GM18502 (cell line): ENCODE data around the gene GNB5.
"Not testable (repeated sequence)": the region's sequence is repeated elsewhere in the genome, so short reads cannot be mapped to it uniquely, and the experiment has no call there.

Experiments
- ATAC-seq: cut with Tn5 transposase; IDR thresholded peaks from one replicate; pipeline ENCODE4 v1.9.1; 2021; ENCODE audit warnings: mild to moderate bottlenecking; ENCODE audit not compliant: unreplicated experiment, poor library complexity

The GNB5 gene

DNA sequence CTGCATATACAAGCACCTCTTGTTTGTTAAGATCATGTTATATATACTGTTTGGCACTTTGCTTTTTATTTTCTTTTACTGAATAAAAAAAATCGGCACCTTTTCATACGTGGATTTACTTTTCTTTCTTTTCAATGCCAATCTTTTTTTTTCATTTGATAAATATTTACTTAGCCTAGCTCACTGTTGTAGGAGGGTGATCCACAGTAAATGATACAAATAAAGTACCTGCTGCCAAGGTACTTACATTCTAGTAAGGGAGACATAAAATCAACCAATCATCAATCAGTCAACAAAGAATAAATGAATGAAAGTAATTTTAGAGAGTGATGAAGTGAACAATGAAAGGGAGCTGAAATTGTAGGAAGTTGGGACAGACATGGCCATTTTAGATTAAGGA is 18.3 kb downstream of the GNB5 start:
- no peak for ATAC-seq

DNA sequence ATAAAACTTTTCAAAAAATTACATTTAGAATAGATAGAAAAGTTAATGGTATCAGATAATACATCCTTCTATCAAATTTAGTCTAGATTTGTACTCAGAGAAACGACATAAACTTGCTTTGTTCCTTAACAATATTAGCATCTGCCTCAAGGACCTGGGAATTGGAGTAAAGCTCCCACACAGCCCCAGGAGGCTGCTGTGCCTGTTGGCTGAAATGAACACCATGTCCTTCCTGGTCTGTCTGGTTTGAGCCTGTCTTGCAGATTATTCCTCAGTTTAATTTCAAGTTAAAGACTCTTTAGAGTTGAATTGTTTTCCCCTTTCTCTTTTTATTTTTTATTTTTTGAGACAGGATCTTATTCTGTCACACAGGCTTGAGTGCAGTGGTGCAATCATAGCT is 19.4 kb downstream of the GNB5 start:
- ATAC-seq: no peak

DNA sequence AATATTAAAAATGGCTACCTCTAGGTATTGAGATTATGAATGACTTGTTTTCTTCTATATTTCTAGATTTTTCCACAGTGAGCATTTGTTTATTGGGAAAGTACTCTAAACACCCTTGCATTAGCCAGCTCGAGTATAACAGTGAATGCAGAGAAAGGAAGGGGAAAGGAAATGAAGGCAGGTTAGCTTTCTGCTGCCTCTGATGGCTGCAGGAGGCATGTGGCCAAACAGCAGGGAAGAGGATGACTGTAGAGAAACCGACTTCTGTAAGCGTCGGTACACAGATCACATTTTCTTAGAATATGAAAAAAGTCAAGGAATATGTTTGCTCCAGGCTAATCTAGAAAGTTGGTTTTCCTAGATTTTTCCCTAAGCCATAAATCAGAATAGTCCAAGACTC is 19.8 kb downstream of the GNB5 start:
- no peak for ATAC-seq

DNA sequence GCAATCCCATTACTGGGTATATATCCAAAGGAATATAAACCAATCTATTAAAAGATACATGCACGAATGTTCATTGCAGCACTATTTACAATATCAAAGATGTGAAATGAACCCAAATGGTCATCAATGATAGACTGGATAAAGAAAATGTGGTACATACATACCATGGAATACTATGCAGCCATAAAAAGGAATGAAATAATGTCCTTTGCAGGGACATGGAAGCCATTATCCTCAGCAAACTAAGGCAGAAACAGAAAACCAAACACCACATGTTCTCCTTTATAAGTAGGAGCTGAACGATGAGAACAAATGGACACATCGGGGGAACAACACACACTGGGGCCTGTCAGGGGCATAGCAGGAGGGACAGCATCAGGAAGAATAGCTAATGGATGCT is 21.0 kb downstream of the GNB5 start:
- not testable (repeated sequence) for ATAC-seq

DNA sequence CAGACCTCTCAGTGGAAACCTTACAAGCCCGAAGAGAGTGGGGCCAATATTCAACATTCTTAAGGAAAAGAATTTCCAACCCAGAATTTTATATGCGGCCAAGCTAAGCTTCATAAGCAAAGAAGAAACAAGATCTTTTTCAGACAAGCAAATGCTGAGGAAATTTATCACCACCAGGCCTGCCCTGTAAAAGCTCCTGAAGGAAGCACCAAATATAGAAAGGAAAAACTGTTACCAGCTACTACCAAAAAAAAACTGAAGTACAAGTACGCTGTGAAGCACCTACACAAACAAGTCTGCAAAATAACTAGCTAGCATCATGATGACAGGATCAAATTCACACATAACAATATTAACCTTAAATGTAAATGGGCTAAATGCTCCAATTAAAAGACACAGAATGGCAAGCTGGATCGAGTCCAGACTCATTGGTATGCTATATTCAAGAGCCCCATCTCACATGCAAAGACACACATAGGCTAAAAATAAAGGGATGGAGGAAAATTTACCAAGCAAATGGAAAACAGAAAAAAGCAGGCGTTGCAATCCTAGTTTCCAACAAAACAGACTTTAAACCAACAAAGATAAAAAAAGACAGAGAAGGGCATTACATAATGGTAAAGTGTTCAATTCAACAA is 25.6 kb downstream of the GNB5 start:
- not testable (repeated sequence) for ATAC-seq

DNA sequence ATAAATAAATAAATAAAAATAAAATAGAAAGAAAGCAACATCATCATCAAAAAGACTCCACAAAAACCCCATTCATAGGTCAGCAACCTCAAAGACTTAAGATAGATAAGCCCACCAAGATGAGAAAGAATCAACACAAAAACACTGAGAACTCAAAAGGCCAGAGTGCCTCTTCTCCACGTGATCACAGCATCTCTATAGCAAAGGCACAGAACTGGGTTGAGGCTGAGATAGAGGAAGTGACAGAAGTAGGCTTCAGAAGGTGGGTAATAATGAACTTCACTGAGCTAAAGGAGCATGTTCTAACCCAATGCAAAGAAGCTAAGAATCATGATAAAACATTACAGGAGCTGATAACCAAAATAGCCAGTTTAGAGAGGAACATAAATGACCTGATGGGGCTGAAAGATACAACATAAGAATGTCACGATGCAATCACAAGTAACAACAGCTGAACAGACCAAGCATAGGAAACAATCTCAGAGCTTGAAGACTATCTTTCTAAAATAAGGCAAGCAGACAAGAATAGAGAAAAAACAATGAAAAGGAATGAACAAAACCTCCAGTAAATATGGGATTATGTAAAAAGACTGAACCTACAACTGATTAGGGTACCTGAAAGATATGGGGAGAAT is 26.4 kb downstream of the GNB5 start:
- no peak for ATAC-seq

DNA sequence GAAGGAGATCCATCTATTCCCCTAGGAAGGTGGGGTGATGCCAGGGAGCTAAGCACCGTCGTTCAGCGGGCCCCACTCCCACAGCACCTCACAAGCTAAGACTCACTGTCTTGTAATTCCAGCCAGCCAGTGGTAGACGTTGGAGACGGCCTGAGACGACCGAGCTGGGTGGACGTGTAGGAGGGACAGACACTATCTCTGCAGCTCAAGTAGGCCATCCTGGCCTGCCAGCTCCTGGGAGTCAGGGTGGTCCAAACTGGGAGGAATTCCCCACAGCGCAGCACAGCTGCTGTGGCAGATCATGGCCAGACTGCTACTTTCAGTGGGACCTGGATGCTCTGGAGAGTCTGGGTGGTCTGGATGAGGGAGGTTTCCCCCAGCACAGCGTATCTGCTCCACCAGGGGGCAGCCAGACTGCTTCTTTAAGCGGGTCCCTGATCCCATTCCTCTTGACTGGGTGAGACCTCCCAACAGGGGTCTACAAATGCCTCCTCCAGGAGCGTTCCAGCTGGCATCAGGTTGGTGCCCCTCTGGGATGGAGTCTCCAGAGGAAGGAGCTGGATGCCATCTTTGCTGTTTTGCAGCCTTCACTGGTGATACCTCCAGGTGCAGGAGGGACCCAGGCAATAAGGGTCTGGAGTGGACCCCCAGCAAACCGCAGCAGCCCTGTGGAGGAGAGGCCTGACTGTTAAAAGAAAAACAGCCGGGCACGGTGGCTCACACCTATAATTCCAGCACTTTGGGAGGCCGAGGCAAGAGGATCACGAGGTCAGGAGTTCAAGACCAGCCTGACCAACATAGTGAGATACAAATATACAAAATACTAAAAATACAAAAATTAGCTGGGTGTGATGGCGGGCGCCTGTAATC is 27.6 kb downstream of the GNB5 start:
- no peak for ATAC-seq

DNA sequence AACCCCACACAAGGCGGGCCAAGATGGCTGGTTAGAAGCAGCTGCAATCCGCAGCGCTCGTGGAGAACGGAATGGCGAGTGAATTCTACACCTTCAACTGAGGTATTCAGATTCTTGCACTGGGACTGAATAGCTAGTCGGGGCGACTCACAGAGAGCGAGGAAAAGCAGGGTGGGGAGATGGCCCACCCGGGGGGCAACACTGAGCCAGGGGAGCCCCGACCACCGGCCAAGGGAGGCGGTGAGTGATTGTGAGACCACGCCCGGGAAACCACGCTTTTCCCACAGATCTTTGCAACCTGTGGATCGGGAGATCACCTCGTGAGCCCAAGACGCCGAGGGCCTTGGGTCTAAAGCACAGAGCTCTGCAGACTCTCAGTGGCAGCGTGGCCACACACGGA is 28.3 kb downstream of the GNB5 start:
- no peak for ATAC-seq

DNA sequence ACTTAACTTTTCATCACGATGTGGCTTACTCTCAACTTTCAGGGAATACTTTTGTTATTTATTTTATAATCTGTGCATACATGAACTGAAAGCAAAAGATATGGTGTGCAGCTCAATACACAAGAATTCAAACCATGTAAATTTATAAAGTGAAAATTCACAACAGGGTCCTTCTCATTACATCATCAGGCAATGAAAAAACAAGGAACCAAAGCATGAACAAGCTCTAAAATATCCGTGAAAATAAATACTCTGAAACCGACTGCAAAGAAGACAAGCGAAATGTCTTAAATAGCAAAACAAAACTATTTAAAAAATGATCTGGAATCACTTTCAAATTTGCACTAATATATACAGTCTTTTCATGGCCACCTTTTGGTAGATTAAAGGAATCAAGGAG is 28.9 kb downstream of the GNB5 start:
- no peak for ATAC-seq

DNA sequence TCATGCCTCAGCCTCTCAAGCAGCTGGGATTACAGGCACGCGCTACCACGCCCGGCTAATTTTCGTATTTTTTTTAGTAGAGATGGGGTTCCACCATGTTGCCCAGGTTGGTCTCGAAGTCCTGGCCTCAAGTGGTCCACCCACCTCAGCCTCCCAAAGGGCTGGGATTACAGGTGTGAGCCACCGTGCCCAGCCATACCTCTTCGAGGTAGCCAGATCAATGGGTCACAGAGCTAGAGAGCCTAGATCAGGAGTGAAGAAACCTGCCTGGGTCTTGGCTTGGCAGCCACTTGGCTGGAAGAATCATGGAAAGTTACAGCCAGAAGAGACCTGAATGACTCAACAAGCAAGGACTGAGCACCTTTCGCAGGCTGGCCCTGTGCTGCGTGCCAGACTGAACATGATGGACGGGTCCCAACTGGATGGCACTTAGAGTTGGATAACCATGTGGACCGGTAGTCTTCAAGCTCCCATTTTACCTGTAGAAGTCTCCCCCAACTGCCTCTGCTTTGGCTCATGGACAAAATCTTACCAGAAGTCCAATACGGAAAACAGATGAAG is 29.7 kb downstream of the GNB5 start:
- ATAC-seq: no peak

DNA sequence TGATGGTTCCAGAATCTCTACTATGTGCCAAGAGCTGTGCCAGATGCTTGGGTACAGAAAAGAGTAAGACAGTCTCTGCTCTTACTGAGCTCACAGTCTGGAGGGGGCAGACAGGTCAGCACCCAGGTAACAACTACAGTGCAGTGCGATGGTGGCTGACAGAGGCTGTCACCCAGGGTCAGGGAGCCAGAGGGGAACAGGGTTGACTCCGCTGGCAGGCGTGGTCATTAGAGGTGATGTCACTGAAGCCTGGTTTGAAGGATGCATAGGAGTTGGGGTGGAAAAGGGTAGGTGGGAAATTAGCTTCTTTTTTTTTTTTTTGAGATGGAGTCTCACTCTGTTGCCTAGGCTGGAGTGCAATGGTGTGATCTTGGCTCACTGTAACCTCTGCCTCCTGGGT is 31.5 kb downstream of the GNB5 start:
- ATAC-seq: no peak

DNA sequence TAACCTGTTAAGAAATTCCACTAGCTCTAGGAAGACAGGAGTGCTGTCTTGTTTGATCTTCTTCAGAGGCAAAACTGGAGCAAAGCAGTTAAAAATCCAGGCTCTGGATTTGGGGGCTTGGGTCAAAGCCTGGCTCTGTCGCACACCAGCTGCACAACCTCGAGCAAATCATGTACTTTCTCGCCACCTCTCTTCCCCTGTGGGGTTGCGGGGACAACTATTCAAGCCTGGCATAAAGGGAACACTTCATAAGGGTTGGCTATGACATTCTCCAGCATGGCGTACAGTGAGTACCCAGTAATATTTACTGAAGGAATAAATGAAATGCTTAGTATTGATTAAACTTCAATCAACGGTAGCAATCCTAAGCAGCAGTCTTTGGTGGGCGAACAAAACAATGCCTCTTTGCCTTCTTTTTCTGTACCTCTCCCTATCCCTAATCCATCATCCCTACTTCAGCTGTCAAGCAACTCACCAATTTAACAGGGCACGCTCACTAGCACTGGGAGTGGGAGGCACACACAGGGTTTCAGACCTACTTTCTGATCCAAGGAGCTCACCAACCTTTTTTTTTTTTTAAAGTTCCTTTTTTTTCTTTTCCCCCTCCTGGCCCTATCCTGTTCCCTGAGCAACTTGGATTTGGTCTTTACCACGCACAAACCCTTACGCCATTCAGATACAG is 33.0 kb downstream of the GNB5 start:
- ATAC-seq: no peak

DNA sequence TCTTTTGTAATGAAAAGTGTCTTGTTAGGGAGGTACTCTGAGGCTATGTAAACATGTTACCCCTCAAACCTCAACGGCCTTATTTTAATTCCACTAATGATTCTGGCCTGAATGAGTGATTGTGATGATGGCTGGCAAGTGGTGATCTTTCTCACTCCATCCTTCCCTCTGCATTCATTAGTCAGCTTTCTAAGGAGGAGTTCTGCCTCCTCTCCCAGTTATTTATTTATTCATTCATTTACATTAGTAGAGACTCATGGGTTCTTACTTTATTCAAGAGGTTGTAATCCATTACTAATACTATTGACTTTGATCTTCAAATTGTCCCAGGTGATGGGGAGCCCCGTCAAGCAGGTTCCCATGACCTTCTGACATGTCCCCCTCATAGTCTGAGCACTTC is 35.3 kb downstream of the GNB5 start:
- no peak for ATAC-seq

DNA sequence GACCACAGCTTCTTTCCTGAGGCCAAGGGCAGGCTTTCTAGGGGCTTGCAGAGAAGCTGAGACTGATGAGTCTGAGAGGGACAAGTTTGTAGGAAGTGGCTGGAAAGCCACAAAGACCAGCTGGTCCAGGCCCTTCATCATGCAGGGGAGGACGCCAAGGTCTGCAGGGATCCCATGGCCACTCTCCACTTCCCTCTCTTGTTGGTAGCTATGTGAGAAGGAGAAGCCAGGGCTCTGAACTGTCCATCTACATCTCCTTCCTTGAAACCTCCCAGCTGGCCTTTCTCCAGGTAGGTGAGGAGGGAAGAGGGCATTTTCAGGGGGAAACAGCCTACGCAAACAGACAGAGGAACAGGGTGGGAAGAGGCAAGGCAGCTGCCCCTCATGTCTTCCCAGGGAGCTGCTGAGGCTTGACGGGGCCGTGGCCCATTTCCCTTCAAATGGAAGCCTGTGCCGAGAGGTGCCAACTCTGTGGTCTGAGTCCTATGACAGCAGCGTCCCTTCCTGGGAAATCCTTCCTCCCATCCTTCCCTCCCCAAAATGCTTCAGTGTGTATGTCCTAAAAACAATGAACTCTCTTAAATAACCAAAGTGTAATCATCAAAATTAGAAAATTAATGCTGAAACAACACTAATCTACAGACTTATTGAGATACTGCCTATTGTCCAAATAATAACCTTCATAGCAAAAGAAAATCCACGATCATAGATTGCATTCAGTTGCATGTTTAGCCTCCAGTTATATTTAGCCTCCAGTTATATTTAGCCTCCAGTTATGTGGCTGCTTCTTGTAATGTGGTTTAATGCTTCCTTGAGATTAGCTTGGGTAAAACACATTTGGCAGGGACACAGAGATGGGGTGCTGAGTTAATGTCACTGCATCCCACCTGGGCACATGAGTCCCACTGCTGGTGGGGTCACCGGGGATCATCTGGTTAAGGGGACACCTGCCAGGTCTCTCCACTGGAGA is 36.0 kb downstream of the GNB5 start:
- no peak for ATAC-seq

DNA sequence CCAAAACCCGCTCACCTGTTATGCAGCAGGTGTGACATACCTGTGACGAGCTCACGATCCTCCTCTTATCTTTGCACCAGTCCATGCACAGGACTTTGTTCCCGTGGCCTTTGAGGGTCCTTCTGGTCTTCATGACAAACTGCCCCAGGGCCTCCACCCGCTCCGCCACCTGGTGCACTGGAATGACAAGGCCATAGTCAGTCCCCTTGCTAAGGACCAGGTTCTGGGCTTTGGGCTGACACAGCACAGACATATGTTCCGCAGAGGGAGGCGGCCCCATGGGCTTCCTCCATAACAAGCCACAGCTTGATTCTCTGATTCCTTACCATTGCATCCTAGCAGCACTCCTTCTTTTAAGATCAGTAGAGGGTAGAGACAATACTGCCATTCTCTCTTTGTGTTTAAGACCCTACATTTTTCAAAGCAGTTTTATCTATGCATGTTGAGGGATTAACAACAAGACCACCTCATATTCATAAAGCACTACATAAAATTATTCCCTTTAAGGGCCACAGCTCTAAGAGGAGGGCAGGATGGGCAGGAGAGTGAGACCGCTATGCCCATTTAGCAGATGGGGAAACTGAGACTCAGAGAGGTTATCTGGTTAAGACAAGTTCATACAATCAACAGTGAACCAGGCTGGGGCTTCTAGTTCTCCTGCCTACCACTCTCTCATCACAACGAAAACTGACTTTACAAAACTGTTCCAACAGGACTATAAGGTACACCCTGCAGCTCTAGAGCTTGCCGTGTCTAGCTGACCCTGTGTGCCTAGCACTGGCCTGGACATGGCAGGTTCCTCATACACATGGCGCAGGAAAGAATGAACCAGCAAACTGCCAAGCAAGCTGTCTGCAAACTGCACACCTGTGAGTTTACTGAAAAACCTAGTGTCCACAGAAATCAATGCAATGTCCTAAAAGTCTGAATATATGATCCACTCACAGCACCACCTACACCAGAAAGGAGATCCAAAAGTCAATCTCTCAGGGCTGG is 37.0 kb downstream of the GNB5 start:
- ATAC-seq: no peak

DNA sequence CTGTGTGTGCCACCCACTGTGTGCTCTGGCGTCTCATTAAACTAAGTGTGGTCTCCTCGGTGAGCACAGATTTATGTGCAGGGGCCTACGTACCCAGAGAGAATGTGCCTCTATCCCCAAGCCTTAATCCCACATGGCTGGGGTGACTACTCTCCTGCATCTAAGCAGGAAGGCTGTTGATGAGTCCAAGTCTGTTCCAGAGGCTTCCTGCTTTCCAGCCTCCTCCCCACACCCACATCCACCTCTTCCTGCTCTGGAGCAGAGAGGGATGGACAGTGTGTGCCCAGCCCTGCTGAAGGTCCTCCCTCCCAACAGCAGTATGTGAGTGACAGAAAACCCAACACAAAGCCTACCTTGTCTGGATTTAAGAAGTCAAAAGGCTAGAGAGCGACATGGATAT is 39.8 kb downstream of the GNB5 start:
- ATAC-seq: no peak

DNA sequence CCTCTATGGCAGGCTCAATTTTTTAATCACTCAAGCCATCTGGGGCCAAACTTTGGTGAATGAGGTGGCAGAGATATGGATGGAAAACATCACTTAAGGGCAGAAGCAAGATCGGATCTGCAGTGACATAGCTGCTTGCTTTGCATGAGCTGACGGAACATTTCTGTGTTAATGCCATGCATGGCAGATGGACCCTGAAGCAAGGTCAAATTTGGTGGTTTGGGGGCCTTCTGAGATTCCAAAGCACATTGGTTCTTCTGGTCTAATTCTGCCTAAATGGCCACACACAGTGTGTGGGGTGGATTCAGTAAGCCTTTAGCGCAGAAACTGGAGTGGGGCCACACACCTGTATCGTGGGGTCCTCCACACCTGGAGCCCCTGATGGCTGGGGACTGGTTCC is 40.3 kb downstream of the GNB5 start:
- no peak for ATAC-seq

DNA sequence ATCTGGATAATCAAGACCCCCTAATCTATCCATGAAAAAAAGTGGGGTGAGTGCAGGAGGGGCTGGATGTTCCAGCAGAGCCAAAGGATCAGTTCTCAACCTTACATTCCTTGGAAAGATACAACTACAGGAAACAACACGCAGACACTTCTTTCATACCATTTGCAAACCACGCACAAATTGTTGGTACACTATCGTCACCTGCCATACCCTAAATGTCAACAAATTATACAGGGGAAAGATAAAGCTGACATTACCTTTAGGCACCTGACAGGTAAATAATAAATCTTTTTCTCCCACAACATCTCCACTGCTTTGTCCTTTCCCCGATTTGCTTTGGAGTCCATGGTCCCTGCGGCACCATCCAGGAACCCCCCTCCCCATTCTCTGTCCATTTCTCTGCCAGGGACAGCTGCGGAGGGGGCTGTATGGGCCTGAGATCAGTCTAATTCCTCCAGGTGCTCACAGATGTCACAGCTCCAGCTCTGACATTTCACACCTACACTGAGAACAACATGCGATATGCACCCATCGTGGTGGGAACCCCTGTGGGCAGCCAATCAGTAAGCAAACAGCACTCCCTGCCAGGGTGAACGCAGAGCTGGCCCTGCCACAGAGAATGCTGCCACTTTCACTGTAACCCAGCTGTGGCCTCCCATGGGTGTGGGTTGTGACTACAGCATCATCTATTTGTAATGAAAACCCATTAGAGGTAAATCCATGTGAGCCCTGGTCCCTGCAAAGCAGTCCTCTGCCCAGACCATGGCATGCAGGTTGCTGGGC is 41.0 kb downstream of the GNB5 start:
- ATAC-seq: no peak
